SK-N-SH (cell line): ENCODE results near the gene CNTLN. TPM values are rescaled to one million over a fixed set of nuclear protein-coding genes. Genes with fewer than 3 reads are reported as not detected.

Experiments used
- CTCF ChIA-PET: fragments of 300-600, 350-600 bp; formaldehyde crosslinking; extraction: SDS; loops from one replicate; lab custom pipeline; 2021; lab: Yijun Ruan, JAX
- POLR2A ChIA-PET: fragments of 350-600 bp; sonication (Branson Sonifier 250); formaldehyde crosslinking; extraction: SDS; loops from one replicate; lab custom pipeline; 2020; ENCODE audit warnings: antibody characterized with exemption, inconsistent platforms; lab: Yijun Ruan, JAX
- DNase-seq: peaks from one replicate; pipeline ENCODE4 v3.0.0; 2012
- H2AFZ ChIP-seq: fragments of 200-600 bp; sonication (generic); 2 replicates; pipeline ENCODE4 v1.8.1; 2016; ENCODE audit warnings: antibody characterized with exemption, mild to moderate bottlenecking, low read depth
- H3F3A ChIP-seq: fragments of 200-600 bp; sonication (generic); replicated peaks from 2 replicates; pipeline ENCODE3; 2016; ENCODE audit warnings: antibody characterized with exemption, mild to moderate bottlenecking; ENCODE audit not compliant: insufficient read depth
- H3K27ac ChIP-seq, 2 experiments: fragments of 200-500 bp in 1 of 2; fragments of 200-600 bp in 1 of 2; sonication (Bioruptor generic) in 1 of 2; sonication (generic), shearing (Covaris generic) in 1 of 2; 2 replicates each; pipeline versions ENCODE4 v1.5.1 to v1.6.1; 2014 to 2016; ENCODE audit warnings: low read depth in 2 of 2, inconsistent platforms in 1 of 2, low read length in 1 of 2, mild to moderate bottlenecking in 1 of 2, mixed read lengths in 1 of 2
- H3K27me3 ChIP-seq: fragments of 200-600 bp; sonication (generic), shearing (Covaris generic); 2 replicates; pipeline ENCODE4 v1.6.1; 2016; ENCODE audit warnings: mixed run types; ENCODE audit not compliant: insufficient read depth
- H3K36me3 ChIP-seq, 2 experiments: fragments of 200-500 bp in 1 of 2; fragments of 200-600 bp in 1 of 2; sonication (Bioruptor generic) in 1 of 2; sonication (generic) in 1 of 2; replicated peaks in 1 of 2; 2 replicates each; pipeline versions ENCODE3 to v1.5.1; 2014 to 2016; ENCODE audit warnings: low read length in 1 of 2, mild to moderate bottlenecking in 1 of 2; ENCODE audit not compliant: insufficient read depth in 2 of 2, control insufficient read depth in 1 of 2
- H3K4me1 ChIP-seq, 2 experiments: fragments of 200-500 bp in 1 of 2; fragments of 200-600 bp in 1 of 2; sonication (Bioruptor generic) in 1 of 2; sonication (generic), shearing (Covaris generic) in 1 of 2; 2 replicates each; pipeline versions ENCODE4 v1.5.1 to v1.6.1; 2014 to 2016; ENCODE audit warnings: low read depth in 1 of 2, low read length in 1 of 2, mixed run types in 1 of 2; ENCODE audit not compliant: insufficient read depth in 2 of 2, control insufficient read depth in 1 of 2
- H3K4me2 ChIP-seq: fragments of 200-600 bp; sonication (generic), shearing (Covaris generic); 2 replicates; pipeline ENCODE4 v1.6.1; 2017; ENCODE audit warnings: mixed run types
- H3K4me3 ChIP-seq, 2 experiments: fragments of 200-500 bp in 1 of 2; fragments of 200-600 bp in 1 of 2; sonication (Bioruptor generic) in 1 of 2; sonication (generic), shearing (Covaris generic) in 1 of 2; 2 replicates each; pipeline versions ENCODE4 v1.5.1 to v1.8.1; 2014 to 2016; ENCODE audit warnings: low read depth in 2 of 2, inconsistent platforms in 1 of 2, low read length in 1 of 2, mild to moderate bottlenecking in 1 of 2, mixed read lengths in 1 of 2, moderate library complexity in 1 of 2
- H3K79me2 ChIP-seq: fragments of 200-600 bp; sonication (generic); 2 replicates; pipeline ENCODE4 v1.8.1; 2017; ENCODE audit warnings: mild to moderate bottlenecking; ENCODE audit not compliant: insufficient read depth
- H3K9ac ChIP-seq: fragments of 200-600 bp; sonication (generic); 2 replicates; pipeline ENCODE4 v1.6.1; 2017; ENCODE audit warnings: mixed run types
- H3K9me2 ChIP-seq: fragments of 200-600 bp; sonication (generic); 2 replicates; pipeline ENCODE4 v1.6.1; 2017; ENCODE audit warnings: mixed run types
- H3K9me3 ChIP-seq: fragments of 200-600 bp; sonication (generic); 2 replicates; pipeline ENCODE4 v1.6.1; 2017; ENCODE audit warnings: mixed run types, mild to moderate bottlenecking, moderate library complexity
- H4K20me1 ChIP-seq: fragments of 200-600 bp; sonication (generic); 2 replicates; pipeline ENCODE4 v1.6.1; 2017; ENCODE audit warnings: mild to moderate bottlenecking, mixed run types; ENCODE audit not compliant: insufficient read depth
- CTCF ChIP-seq: fragments of 200-600 bp; sonication (generic); IDR thresholded peaks from 2 replicates; pipeline ENCODE4 v1.6.1; 2017; ENCODE audit warnings: antibody characterized with exemption, mild to moderate bottlenecking, moderate library complexity
- ELF1 ChIP-seq: IDR thresholded peaks from 2 replicates; pipeline ENCODE4 v1.4.0; 2012
- FOSL2 ChIP-seq: IDR thresholded peaks from 2 replicates; pipeline ENCODE4 v1.4.0; 2012; ENCODE audit warnings: low read depth, mild to moderate bottlenecking, moderate library complexity, borderline replicate concordance
- FOXJ3 ChIP-seq: sonication (generic); formaldehyde crosslinking; IDR thresholded peaks from 2 replicates; pipeline ENCODE4 v1.5.1; 2020; ENCODE audit warnings: mild to moderate bottlenecking, missing genetic modification reagents
- FOXM1 ChIP-seq: IDR thresholded peaks from 2 replicates; pipeline ENCODE4 v1.4.0; 2012; ENCODE audit warnings: low read depth, mild to moderate bottlenecking
- GATA2 ChIP-seq: sonication (generic); formaldehyde crosslinking; IDR thresholded peaks from 2 replicates; pipeline ENCODE4 v1.5.0; 2020; ENCODE audit warnings: mild to moderate bottlenecking, missing genetic modification reagents
- JUND ChIP-seq: IDR thresholded peaks from 2 replicates; pipeline ENCODE4 v1.4.0; 2012
- MAX ChIP-seq: IDR thresholded peaks from 2 replicates; pipeline ENCODE4 v1.4.0; 2012; ENCODE audit warnings: low read depth
- MXI1 ChIP-seq: IDR thresholded peaks from 2 replicates; pipeline ENCODE4 v1.6.1; 2012; ENCODE audit warnings: mild to moderate bottlenecking, low read depth, low read length, improper control_type of control experiment
- NFIC ChIP-seq: IDR thresholded peaks from 2 replicates; pipeline ENCODE4 v1.4.0; 2012; ENCODE audit warnings: borderline replicate concordance
- NRF1 ChIP-seq: IDR thresholded peaks from 2 replicates; pipeline ENCODE4 v1.6.1; 2012; ENCODE audit warnings: low read depth, mild to moderate bottlenecking, low read length
- RAD21 ChIP-seq: IDR thresholded peaks from 2 replicates; pipeline ENCODE4 v1.6.1; 2012; ENCODE audit warnings: mild to moderate bottlenecking, low read length
- RFX5 ChIP-seq: IDR thresholded peaks from 2 replicates; pipeline ENCODE4 v1.6.1; 2012; ENCODE audit warnings: mild to moderate bottlenecking, improper control_type of control experiment, low read length
- SMC3 ChIP-seq: IDR thresholded peaks from 2 replicates; pipeline ENCODE4 v1.6.1; 2012; ENCODE audit warnings: low read depth, low read length, improper control_type of control experiment
- TEAD4 ChIP-seq: IDR thresholded peaks from 2 replicates; pipeline ENCODE4 v1.4.0; 2012; ENCODE audit warnings: mild to moderate bottlenecking, borderline replicate concordance; ENCODE audit not compliant: insufficient read depth
- YY1 ChIP-seq: IDR thresholded peaks from 2 replicates; pipeline ENCODE4 v1.4.0; 2012; ENCODE audit warnings: low read depth, mild to moderate bottlenecking
- ZBTB33 ChIP-seq: IDR thresholded peaks from 2 replicates; pipeline ENCODE4 v1.4.0; 2012; ENCODE audit warnings: low read depth, borderline replicate concordance
- WGBS: methylation state at CpG from one replicate; pipeline ENCODE4 v1.1.6; 2017; ENCODE audit warnings: low lambda C conversion rate; 5-methylcytosine and 5-hydroxymethylcytosine counted together
- polyA plus RNA-seq, 3 experiments: library from polyadenylated mRNA; depleted of rRNA; stranded (reverse); fragments of >200 nt; gene quantifications; 2 replicates each; pipeline ENCODE4 v1.2.3, GENCODE V29; 2012

Gene CNTLN
- polyA plus RNA-seq, 1 of the 3 experiments (the other 2 are of a cell fraction), result 2.5 TPM

- no peaks in the 10 kb centered on the region for H3K9me3 ChIP-seq
- DNase-seq, result no peak
- peaks cover 0 to 2% of the 10 kb centered on the region in 2 experiments; a peak in 2 of 4 replicates for H3K4me1 ChIP-seq
- no peak overlapping the region for H2AFZ ChIP-seq
- H3K27ac ChIP-seq, result no peak overlapping the region
- ChIA-PET CTCF (interaction anchor here (1.2 to 1.4 kb wide), 2 partner anchors 16 to 424 kb away, joined by 3 to 4 read pairs; no protein-coding TSS in a partner anchor), POLR2A (no interaction called here)
- no peaks in the 10 kb centered on the region for H3K9me2 ChIP-seq
- no peak overlapping the region for H3K9ac ChIP-seq
- peaks cover 3 to 6% of the 10 kb centered on the region in 2 experiments for H3K36me3 ChIP-seq
- TF ChIP-seq ELF1, result no peak
- no peak for TF ChIP-seq FOXM1
- TF ChIP-seq SMC3, result no peak
- TF ChIP-seq RAD21, result no peak
- TF ChIP-seq NFIC, result no peak
- TF ChIP-seq JUND, result no peak
- no peak for TF ChIP-seq CTCF
- TF ChIP-seq YY1, result no peak
- TF ChIP-seq GATA2 (CRISPR knock-in tag), result no peak
- TF ChIP-seq TEAD4, result no peak
- TF ChIP-seq NRF1, result no peak
- no peak for TF ChIP-seq MXI1
- no peak for TF ChIP-seq FOXJ3 (CRISPR knock-in tag)
- no peak for TF ChIP-seq MAX
- H3K27me3 ChIP-seq, result no peaks in the 10 kb centered on the region
- 93% methylated on average over 6 of the region's 6 CpGs for WGBS
- no peak overlapping the region for H3K4me2 ChIP-seq
- H3K4me3 ChIP-seq, result no peak overlapping the region
- H4K20me1 ChIP-seq, result no peaks in the 10 kb centered on the region
- H3F3A ChIP-seq, result no peaks in the 10 kb centered on the region
- no peaks in the 10 kb centered on the region for H3K79me2 ChIP-seq
Measured at GRCh38 chr9:17487467-17487866, 352.6 kb downstream of the CNTLN start.

- ChIA-PET POLR2A (no interaction called here), CTCF (interaction anchor here (0.9 to 1.4 kb wide), 3 partner anchors 11 to 138 kb away, joined by 3 read pairs; no protein-coding TSS in a partner anchor)
- H3K4me2 ChIP-seq, result no peak overlapping the region
- no peak for DNase-seq
- no peaks in the 10 kb centered on the region for H3K79me2 ChIP-seq
- H3K36me3 ChIP-seq, result peaks cover 3 to 6% of the 10 kb centered on the region in 2 experiments
- 96% methylated on average over 2 of the region's 2 CpGs for WGBS
- no peaks in the 10 kb centered on the region for H3F3A ChIP-seq
- peaks cover 0 to 2% of the 10 kb centered on the region in 2 experiments; a peak in 2 of 4 replicates for H3K4me1 ChIP-seq
- H4K20me1 ChIP-seq, result no peaks in the 10 kb centered on the region
- no peak for TF ChIP-seq SMC3
- TF ChIP-seq FOSL2, result no peak
- no peak for TF ChIP-seq RFX5
- no peak for TF ChIP-seq RAD21
- TF ChIP-seq ZBTB33, result no peak
- TF ChIP-seq, all 33 proteins: peak for 0
- H3K9me3 ChIP-seq, result no peaks in the 10 kb centered on the region
- H3K27me3 ChIP-seq, result no peaks in the 10 kb centered on the region
- no peak overlapping the region for H3K27ac ChIP-seq
- no peak overlapping the region for H3K4me3 ChIP-seq
- no peak overlapping the region for H2AFZ ChIP-seq
- H3K9me2 ChIP-seq, result no peaks in the 10 kb centered on the region
- no peak overlapping the region for H3K9ac ChIP-seq
Measured at GRCh38 chr9:17488662-17489061, 353.8 kb downstream of the CNTLN start.
